NB4 (cell line): Measurements from ENCODE around the gene GARNL3.

ENCODE experiments used
- DNase-seq: peaks from one replicate; pipeline ENCODE4 v3.0.0; 2010; ENCODE audit warnings: low read depth
- H3K4me3 ChIP-seq: one replicate; pipeline ENCODE4 v1.5.1; 2011; ENCODE audit warnings: mild to moderate bottlenecking, low read depth, low read length, moderate library complexity
- MYC ChIP-seq: IDR thresholded peaks from 2 replicates; pipeline ENCODE4 v1.6.1; 2011; ENCODE audit warnings: low read depth, low read length
- POLR2A ChIP-seq: IDR thresholded peaks from 2 replicates; pipeline ENCODE4 v1.6.1; 2011; ENCODE audit warnings: mild to moderate bottlenecking; ENCODE audit not compliant: insufficient read length; ENCODE audit errors: extremely low read depth
- TF ChIP-seq, protein P1 (sequence below): IDR thresholded peaks from one replicate; pipeline ENCODE4 v1.5.1; 2012; ENCODE audit warnings: low read depth, low read length
- TF ChIP-seq, protein P2 (sequence below): IDR thresholded peaks from 2 replicates; pipeline ENCODE4 v1.6.1; 2011; ENCODE audit warnings: low read depth, low read length

Gene GARNL3

DNA sequence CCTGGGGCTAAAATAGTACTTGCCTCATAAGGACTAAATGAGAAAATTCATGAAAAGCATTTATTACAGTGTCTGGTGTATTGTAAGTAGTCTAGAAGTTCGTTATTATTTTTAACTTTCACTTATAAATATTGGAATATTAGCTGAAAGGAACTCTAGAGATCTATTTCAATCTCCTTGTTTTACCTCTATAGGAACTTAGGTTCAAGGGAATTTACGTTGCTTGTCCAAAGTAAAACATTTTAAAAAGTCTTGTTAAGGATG lies 55.5 kb downstream of the GARNL3 start:
- no peak overlapping the region for H3K4me3 ChIP-seq
- TF ChIP-seq POLR2A (no peak), MYC (no peak)
- TF ChIP-seq, protein P1, sequence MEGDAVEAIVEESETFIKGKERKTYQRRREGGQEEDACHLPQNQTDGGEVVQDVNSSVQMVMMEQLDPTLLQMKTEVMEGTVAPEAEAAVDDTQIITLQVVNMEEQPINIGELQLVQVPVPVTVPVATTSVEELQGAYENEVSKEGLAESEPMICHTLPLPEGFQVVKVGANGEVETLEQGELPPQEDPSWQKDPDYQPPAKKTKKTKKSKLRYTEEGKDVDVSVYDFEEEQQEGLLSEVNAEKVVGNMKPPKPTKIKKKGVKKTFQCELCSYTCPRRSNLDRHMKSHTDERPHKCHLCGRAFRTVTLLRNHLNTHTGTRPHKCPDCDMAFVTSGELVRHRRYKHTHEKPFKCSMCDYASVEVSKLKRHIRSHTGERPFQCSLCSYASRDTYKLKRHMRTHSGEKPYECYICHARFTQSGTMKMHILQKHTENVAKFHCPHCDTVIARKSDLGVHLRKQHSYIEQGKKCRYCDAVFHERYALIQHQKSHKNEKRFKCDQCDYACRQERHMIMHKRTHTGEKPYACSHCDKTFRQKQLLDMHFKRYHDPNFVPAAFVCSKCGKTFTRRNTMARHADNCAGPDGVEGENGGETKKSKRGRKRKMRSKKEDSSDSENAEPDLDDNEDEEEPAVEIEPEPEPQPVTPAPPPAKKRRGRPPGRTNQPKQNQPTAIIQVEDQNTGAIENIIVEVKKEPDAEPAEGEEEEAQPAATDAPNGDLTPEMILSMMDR, result no peak
- TF ChIP-seq, protein P2, sequence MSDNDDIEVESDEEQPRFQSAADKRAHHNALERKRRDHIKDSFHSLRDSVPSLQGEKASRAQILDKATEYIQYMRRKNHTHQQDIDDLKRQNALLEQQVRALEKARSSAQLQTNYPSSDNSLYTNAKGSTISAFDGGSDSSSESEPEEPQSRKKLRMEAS, result no peak
- DNase-seq, result no peak

DNA sequence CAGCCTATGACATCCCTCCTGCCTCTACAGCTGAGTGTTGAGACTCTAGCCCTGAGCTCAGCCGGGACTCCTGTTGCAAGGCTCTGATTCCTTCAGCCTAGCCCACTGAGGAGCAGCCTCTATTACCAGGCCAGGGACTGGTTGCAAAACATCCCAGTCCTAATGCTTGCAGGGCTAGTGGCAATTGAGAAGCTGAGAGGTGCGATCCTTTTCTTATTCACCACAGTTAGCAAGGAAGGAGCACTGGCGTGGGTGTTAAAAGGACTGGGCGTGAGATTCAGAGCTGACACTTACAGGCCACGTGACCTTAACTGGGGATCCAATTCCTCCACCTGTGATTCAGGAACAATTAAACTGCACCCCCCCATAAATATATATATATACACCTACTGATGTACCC lies 58.8 kb downstream of the GARNL3 start:
- no peak overlapping the region for H3K4me3 ChIP-seq
- no peak for DNase-seq
- TF ChIP-seq POLR2A, result no peak
- TF ChIP-seq, protein P1, result no peak
- TF ChIP-seq MYC, result no peak
- TF ChIP-seq, protein P2, result no peak

DNA sequence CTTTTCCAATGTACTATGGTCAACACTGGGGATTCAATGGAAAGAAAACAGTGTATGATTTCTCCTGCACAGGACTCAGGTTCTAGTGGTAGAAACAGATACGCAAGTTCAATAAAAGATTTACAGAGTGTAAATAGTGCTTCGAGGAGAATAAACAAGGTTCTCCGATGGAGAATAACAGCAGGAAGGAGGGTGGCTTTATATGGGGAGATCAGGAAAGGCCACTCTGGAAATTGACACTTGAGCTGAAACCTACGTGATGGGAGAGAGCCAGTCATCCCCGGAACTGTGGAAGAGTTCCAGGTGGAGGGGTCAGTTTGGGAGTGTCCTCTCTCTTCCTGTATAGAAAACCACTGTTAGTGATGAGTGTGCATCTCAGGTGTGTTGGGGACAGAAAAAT lies 65.9 kb downstream of the GARNL3 start:
- no peak for DNase-seq
- TF ChIP-seq, protein P1, result no peak
- TF ChIP-seq MYC (no peak), POLR2A (no peak)
- TF ChIP-seq, protein P2, result no peak
- no peak overlapping the region for H3K4me3 ChIP-seq

DNA sequence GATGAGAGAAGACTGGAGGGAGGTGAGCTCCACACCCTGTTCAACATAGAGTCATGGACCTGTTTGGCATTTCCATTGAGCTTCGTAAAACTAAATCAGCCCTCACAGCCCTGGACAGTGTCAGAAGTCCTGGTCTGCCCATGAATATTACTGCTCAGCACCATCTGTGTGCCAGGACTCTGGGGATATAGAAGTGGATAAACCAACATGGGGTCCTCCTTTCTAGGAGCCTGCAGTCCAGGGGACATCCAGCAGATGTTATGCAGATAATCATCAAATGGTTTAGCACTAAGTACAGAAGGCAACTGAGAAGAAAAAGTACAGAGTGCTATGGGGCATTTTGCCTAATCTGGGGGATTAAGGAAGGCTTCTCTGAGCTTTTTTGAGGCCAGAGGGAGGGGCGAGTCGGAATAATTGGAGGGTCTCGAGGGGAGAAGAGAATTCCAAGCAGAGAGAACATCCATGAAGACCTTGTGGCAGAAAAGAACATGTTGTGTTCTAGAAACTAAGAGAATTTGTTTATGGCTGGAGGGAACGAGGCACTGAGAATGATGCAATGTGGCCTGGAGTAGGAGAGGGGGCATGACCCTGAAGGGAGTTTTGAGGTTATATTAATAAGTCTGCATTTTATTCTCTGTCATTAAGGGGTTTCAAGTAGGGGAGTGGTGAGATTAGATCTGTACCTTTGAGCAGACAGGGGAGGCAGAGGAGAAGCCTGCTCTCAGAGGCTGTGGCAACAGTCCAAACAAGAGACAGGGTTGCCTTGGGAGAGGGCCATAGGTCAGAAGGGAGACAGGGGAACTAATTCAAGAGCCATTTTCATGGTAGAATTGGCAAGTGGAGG lies 68.9 kb downstream of the GARNL3 start:
- TF ChIP-seq POLR2A (no peak), MYC (no peak)
- TF ChIP-seq, protein P2, result no peak
- TF ChIP-seq, protein P1, result no peak
- H3K4me3 ChIP-seq, result no peak overlapping the region
- no peak for DNase-seq

DNA sequence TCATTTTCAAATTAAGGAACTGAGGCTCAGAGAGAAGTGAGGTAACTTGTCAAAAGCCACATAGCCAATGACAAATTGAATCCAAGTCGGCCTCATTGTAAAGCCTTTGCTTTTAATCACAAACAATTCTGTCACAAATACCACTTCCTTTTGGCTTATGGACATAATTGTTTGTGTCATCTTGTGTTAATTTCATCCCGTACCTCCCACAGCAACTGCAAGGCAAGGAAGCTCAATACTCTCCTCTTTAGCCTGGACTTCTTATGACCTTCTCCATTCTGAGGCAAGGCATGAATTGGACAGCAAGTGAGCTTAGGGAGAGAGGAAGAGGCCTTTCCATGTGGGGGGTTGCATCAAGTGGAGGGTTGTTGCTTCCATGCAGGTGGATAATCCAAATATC lies 70.2 kb downstream of the GARNL3 start:
- no peak for TF ChIP-seq POLR2A
- TF ChIP-seq MYC, result no peak
- TF ChIP-seq, protein P1, result no peak
- TF ChIP-seq, protein P2, result no peak
- no peak overlapping the region for H3K4me3 ChIP-seq
- DNase-seq, result no peak

DNA sequence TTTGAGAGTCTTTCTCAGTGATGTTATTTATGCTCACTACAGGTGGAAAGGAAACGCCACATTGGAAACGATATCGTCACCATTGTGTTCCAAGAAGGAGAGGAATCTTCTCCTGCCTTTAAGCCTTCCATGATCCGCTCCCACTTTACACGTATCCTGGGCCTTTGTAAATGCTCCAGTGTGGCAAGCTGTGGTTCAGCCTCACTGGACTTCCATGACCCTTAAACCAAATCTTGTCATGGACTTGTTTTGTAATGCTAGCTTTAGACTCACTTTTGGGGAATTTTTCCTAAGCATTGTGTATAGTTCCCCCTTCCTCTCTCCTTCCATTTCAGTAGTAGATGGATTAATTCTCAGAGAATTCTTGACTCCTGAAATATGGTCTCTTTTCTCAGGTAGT lies 71.5 kb downstream of the GARNL3 start:
- no peak overlapping the region for H3K4me3 ChIP-seq
- no peak for TF ChIP-seq MYC
- TF ChIP-seq, protein P2, result no peak
- no peak for TF ChIP-seq POLR2A
- TF ChIP-seq, protein P1, result no peak
- no peak for DNase-seq
